CD4-positive, CD25-positive, alpha-beta regulatory T cell (primary cell): Measurements from ENCODE around the gene MOK. TPM values are rescaled to one million over a fixed set of nuclear protein-coding genes. Genes with fewer than 3 reads are reported as not detected.
A peak's percentile ranks its signal among the peaks of the same experiment; 100 is the strongest.
"Not testable (repeated sequence)": the region's sequence is repeated elsewhere in the genome, so short reads cannot be mapped to it uniquely, and the experiment has no call there.

Source experiments
- ATAC-seq, 2 donors: fragments of 150-1000 bp; cut with Tn5 transposase; one replicate each; pipeline ENCODE4 v1.10.0; 2021; ENCODE audit warnings: low read depth in 2 of 2, moderate number of reproducible peaks in 2 of 2, moderate library complexity in 1 of 2
- DNase-seq, 3 donors: peaks; one replicate each; pipeline versions ENCODE4 v3.0.0 to v3.0.0-alpha.2; 2012 to 2022; ENCODE audit warnings: mixed read lengths in 1 of 3
- H3K27ac ChIP-seq: one replicate; pipeline ENCODE4 v1.7.0; 2013; ENCODE audit warnings: mild to moderate bottlenecking, low read length; ENCODE audit not compliant: insufficient read depth, poor library complexity, severe bottlenecking
- H3K27me3 ChIP-seq: one replicate; pipeline ENCODE4 v1.7.0; 2013; ENCODE audit warnings: low read length; ENCODE audit not compliant: control insufficient read depth, insufficient read depth
- H3K36me3 ChIP-seq: one replicate; pipeline ENCODE4 v1.7.0; 2013; ENCODE audit warnings: mild to moderate bottlenecking, low read length, moderate library complexity; ENCODE audit not compliant: control insufficient read depth, insufficient read depth
- H3K4me1 ChIP-seq: 2 replicates; pipeline ENCODE4 v1.7.0; 2013; ENCODE audit warnings: mild to moderate bottlenecking, low read length; ENCODE audit not compliant: insufficient read depth, control insufficient read depth, poor library complexity, severe bottlenecking
- H3K4me3 ChIP-seq: one replicate; pipeline ENCODE4 v1.7.0; 2013; ENCODE audit warnings: low read depth, mild to moderate bottlenecking, low read length, moderate library complexity
- H3K9me3 ChIP-seq, 2 experiments: 1 replicate in 1 of 2; 2 replicates in 1 of 2; pipeline ENCODE4 v1.7.0; 2013; ENCODE audit warnings: low read length in 2 of 2, mild to moderate bottlenecking in 1 of 2, moderate library complexity in 1 of 2; ENCODE audit not compliant: control insufficient read depth in 2 of 2
- H3K27ac Mint-ChIP-seq, 3 donors: one replicate each; pipeline ENCODE4 v1.8.0; 2020 to 2022; ENCODE audit warnings: mild to moderate bottlenecking in 3 of 3, mixed read lengths in 3 of 3, moderate library complexity in 2 of 3
- H3K27me3 Mint-ChIP-seq: one replicate; pipeline ENCODE4 v1.8.0; 2022; ENCODE audit warnings: mild to moderate bottlenecking, mixed read lengths
- H3K36me3 Mint-ChIP-seq: one replicate; pipeline ENCODE4 v1.8.0; 2020; ENCODE audit warnings: mixed read lengths
- H3K4me1 Mint-ChIP-seq, 4 donors: one replicate each; pipeline ENCODE4 v1.8.0; 2020 to 2022; ENCODE audit warnings: mixed read lengths in 4 of 4, mild to moderate bottlenecking in 1 of 4
- H3K4me3 Mint-ChIP-seq, 4 donors: one replicate each; pipeline ENCODE4 v1.8.0; 2020 to 2022; ENCODE audit warnings: mild to moderate bottlenecking in 4 of 4, mixed read lengths in 4 of 4, moderate library complexity in 3 of 4
- H3K9me3 Mint-ChIP-seq, 7 donors: one replicate each; pipeline ENCODE4 v1.8.0; 2020 to 2022; ENCODE audit warnings: mixed read lengths in 7 of 7, mild to moderate bottlenecking in 3 of 7, moderate library complexity in 2 of 7
- polyA plus RNA-seq, 4 donors: library from polyadenylated mRNA; unstranded; fragments of 300-500 nt; fragmentation: Illumina TruSeq; gene quantifications; one replicate each; pipeline ENCODE4 v1.2.3, GENCODE V29; 2021
- total RNA-seq: library from RNA; stranded (reverse); gene quantifications from one replicate; pipeline ENCODE4 v1.2.3, GENCODE V29; 2022

Gene MOK
- total RNA-seq (1.0 TPM), polyA plus RNA-seq (1 to 10 TPM in 1 of 4 donors, under 1 TPM in 2, not detected in 1; 0.73 to 1.4 (median 0.89) TPM)

DNA sequence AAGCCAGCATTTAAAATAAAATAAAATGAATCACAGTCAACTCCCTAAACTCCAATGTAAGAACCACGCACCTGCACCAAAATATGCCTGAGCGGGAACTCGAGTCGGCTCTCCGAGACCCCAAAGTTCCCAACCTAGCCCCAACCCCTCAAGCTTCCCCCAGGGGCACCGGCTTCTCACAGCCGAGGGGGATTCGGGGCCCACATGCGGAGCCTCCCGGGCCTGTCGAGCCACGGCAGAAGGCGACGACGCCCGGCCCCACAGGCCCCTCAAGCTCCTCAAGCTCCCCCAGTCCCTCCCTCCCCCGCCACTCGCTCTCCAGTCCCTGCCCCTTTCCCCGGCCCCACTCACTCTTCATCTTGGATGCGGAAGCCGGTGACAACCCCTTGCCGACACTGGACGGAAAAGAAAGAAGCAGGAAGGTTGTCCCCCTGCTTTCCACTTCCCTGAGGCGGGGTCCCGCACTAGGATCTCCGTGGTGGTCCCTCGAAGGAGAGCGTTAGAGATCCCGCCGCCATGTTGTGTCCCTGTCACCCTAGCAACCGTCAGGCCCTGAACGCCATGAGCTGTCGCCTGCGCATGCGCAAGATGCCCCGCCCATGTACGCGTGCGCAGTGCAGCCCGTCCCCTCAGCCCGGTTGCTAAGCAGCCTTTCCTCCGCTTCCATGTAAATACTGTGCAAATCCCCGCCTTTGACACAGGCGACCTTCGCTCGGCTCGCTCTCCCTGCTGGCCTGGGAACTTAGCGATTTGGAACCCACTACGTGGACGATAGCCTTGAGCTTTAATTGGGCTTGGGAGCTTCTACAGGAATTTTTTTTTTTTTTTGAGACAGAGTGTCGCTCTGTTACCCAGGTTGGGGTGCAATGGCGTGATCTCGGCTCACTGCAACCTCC is at the start of gene MOK:
TSS of gene MOK (minus strand) at position 554 of the 896 bp plus-strand sequence. CDS start at position 358, 196 bp downstream.
- Histone ChIP-seq H3K36me3 (no peaks in the 10 kb centered on the region), H3K27ac (peak within 1 kb of the TSS; percentile 65), H3K27me3 (peaks cover 2% of the 10 kb centered on the region), H3K9me3 (no peaks in the 10 kb centered on the region), H3K4me3 (peak within 1 kb of the TSS; percentile 75), H3K4me1 (peaks cover 11% of the 10 kb centered on the region)
- ATAC-seq (peak; percentile 87 to 92), DNase-seq (peak; percentile 93 to 97 (median 95))
- H3K27me3 Mint-ChIP-seq = peaks cover 26% of the 10 kb centered on the region
- H3K4me3 Mint-ChIP-seq = peak within 1 kb of the TSS; percentile 94 to 100 (median 98)
- H3K36me3 Mint-ChIP-seq = no peaks in the 10 kb centered on the region
- H3K9me3 Mint-ChIP-seq = peaks cover 0 to 4% (median 0%) of the 10 kb centered on the region in 7 donors
- H3K27ac Mint-ChIP-seq = peak within 1 kb of the TSS; percentile 88 to 96 (median 95)
- H3K4me1 Mint-ChIP-seq = peaks cover 0 to 17% (median 10%) of the 10 kb centered on the region in 4 donors

- Mint-ChIP-seq H3K4me3 (no peak overlapping the region), H3K27ac (no peak overlapping the region), H3K27me3 (no peaks in the 10 kb centered on the region), H3K4me1 (peaks cover 0 to 14% (median 8%) of the 10 kb centered on the region in 4 donors), H3K36me3 (peaks cover 41% of the 10 kb centered on the region), H3K9me3 (no peaks in the 10 kb centered on the region)
- Histone ChIP-seq H3K9me3 (no peaks in the 10 kb centered on the region), H3K4me3 (no peak overlapping the region), H3K4me1 (no peaks in the 10 kb centered on the region), H3K27ac (no peak overlapping the region), H3K27me3 (no peaks in the 10 kb centered on the region), H3K36me3 (peaks cover 69% of the 10 kb centered on the region)
- DNase-seq (no peak), ATAC-seq (no peak)
Observed at GRCh38 chr14:102353126-102353619, 48.2 kb upstream of the MOK start.

GRCh38 chr14:102352213-102352612 is 47.2 kb upstream of the MOK start:
- H3K27me3 ChIP-seq = no peaks in the 10 kb centered on the region
- Mint-ChIP-seq H3K27me3 (no peaks in the 10 kb centered on the region), H3K4me1 (peaks cover 0 to 11% (median 2%) of the 10 kb centered on the region in 4 donors), H3K27ac (peak overlapping the region in 1 of 3 donors; percentile 23), H3K36me3 (peaks cover 38% of the 10 kb centered on the region), H3K9me3 (no peaks in the 10 kb centered on the region), H3K4me3 (no peak overlapping the region)
- H3K36me3 ChIP-seq = peaks cover 69% of the 10 kb centered on the region
- H3K4me1 ChIP-seq = no peaks in the 10 kb centered on the region
- no peak overlapping the region for H3K27ac ChIP-seq
- no peaks in the 10 kb centered on the region for H3K9me3 ChIP-seq
- H3K4me3 ChIP-seq = no peak overlapping the region
- no peak for ATAC-seq
- DNase-seq = no peak

- not testable (repeated sequence) for ATAC-seq, H3K9me3 ChIP-seq, H3K27me3 ChIP-seq, H3K4me3 ChIP-seq, DNase-seq, H3K4me3 Mint-ChIP-seq, H3K9me3 Mint-ChIP-seq, H3K27ac ChIP-seq, H3K4me1 Mint-ChIP-seq, H3K27ac Mint-ChIP-seq, H3K27me3 Mint-ChIP-seq, H3K4me1 ChIP-seq
- peaks cover 38% of the 10 kb centered on the region for H3K36me3 Mint-ChIP-seq
- peaks cover 69% of the 10 kb centered on the region for H3K36me3 ChIP-seq
Observed at GRCh38 chr14:102351593-102351992, 46.6 kb upstream of the MOK start.

DNA sequence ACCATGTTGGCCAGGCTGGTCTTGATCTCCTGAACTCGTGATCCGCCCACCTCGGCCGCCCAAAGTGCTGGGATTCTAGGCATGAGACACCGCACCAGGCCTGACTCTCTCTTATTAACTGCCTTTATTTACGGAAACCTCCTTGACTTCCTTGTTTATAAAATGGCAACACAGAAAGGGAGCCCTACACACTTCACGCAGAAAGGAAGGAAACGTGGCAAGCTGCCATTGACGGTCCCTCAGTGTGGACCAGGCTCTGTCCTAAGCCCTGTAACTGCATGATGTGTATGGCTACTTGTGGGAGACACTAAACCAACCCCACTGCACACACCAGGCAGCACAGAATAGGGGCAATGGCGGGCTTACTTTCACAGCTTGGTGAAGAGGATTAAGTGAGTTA is 46.1 kb upstream of the MOK start:
- H3K9me3 Mint-ChIP-seq = no peaks in the 10 kb centered on the region
- H3K4me1 Mint-ChIP-seq = peaks cover 0 to 7% (median 0%) of the 10 kb centered on the region in 4 donors
- Histone ChIP-seq H3K27me3 (no peaks in the 10 kb centered on the region), H3K9me3 (no peaks in the 10 kb centered on the region), H3K4me3 (no peak overlapping the region), H3K36me3 (peaks cover 63% of the 10 kb centered on the region), H3K27ac (no peak overlapping the region), H3K4me1 (no peaks in the 10 kb centered on the region)
- no peak overlapping the region for H3K4me3 Mint-ChIP-seq
- ATAC-seq (no peak), DNase-seq (no peak)
- peaks cover 37% of the 10 kb centered on the region for H3K36me3 Mint-ChIP-seq
- no peak overlapping the region for H3K27ac Mint-ChIP-seq
- H3K27me3 Mint-ChIP-seq = no peaks in the 10 kb centered on the region

DNA sequence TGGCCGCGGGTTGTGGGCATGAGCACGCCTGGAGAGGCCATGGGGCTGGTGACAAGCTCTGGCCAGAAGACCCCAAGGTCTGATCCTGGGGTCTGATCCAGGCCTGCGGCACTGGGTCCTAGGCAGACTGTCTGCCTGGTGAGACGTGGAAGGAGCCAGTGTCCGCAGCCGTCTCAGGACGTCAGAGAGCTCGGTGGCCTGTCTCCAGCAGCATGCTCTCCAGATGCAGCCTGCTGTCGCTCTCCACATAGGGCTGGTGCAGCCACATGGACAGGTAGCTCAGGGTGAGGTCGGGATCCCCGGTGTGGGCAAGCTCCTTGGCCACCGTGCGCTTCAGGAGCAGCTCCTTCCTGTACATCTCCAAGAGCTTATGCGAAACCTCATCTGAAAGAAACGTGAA is 43.4 kb upstream of the MOK start:
- Histone ChIP-seq H3K9me3 (no peaks in the 10 kb centered on the region), H3K4me1 (no peaks in the 10 kb centered on the region), H3K27ac (no peak overlapping the region), H3K27me3 (no peaks in the 10 kb centered on the region), H3K4me3 (no peak overlapping the region), H3K36me3 (peaks cover 61% of the 10 kb centered on the region)
- Mint-ChIP-seq H3K4me3 (no peak overlapping the region), H3K4me1 (peaks cover 0 to 5% (median 0%) of the 10 kb centered on the region in 4 donors), H3K36me3 (peaks cover 38% of the 10 kb centered on the region), H3K9me3 (no peaks in the 10 kb centered on the region), H3K27ac (peak overlapping the region in 1 of 3 donors; percentile 46), H3K27me3 (no peaks in the 10 kb centered on the region)
- no peak for DNase-seq
- no peak for ATAC-seq

DNA sequence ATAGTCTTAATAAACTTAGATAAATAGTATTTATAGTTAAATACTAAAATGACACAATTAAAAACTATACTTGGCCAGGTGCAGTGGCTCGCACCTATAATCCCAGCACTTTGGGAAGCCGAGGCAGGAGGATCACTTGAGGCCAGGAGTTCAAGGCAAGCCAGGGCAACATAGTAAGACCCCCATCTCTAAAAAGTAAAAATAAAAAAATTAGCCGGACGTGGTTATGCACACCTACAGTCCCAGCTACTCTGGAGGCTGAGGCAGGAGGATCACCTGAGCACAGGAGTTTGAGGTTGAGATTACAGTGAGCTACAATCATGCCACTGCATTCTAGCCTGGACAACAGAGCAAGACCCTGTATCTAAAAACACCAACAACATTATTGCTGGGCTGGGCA is 41.7 kb upstream of the MOK start:
- DNase-seq (no peak), ATAC-seq (no peak)
- H3K36me3 ChIP-seq = peaks cover 60% of the 10 kb centered on the region
- no peaks in the 10 kb centered on the region for H3K9me3 ChIP-seq
- Mint-ChIP-seq H3K4me1 (no peaks in the 10 kb centered on the region), H3K36me3 (peaks cover 41% of the 10 kb centered on the region), H3K4me3 (no peak overlapping the region), H3K9me3 (no peaks in the 10 kb centered on the region), H3K27me3 (no peaks in the 10 kb centered on the region), H3K27ac (no peak overlapping the region)
- H3K27me3 ChIP-seq = no peaks in the 10 kb centered on the region
- H3K4me3 ChIP-seq = no peak overlapping the region
- no peaks in the 10 kb centered on the region for H3K4me1 ChIP-seq
- H3K27ac ChIP-seq = no peak overlapping the region
